Right lobe of liver (tissue), 6 donors: ENCODE results near the gene DIDO1. TPM values are rescaled to one million over a fixed set of nuclear protein-coding genes. Genes with fewer than 3 reads are reported as not detected.

Experiments
- ATAC-seq, 4 donors: fragments of 200-7000 bp; cut with Tn5 transposase; one replicate each; pipeline ENCODE4 v1.9.1; 2020; ENCODE audit warnings: mild to moderate bottlenecking in 4 of 4, moderate library complexity in 4 of 4
- DNase-seq, 3 donors: peaks; one replicate each; pipeline ENCODE4 v3.0.0-alpha.2; 2020
- H3K27ac ChIP-seq, 3 donors: fragments of 200-600 bp; one replicate each; pipeline ENCODE4 v1.8.0; 2022
- H3K27me3 ChIP-seq, 2 donors: fragments of 200-600 bp; one replicate each; pipeline ENCODE4 v1.8.0; 2022
- H3K36me3 ChIP-seq, 4 donors: fragments of 200-600 bp; sonication (generic) in 1 of 4; one replicate each; pipeline versions ENCODE4 v1.5.1 to v1.8.0; 2017 to 2022; ENCODE audit warnings: control low read depth in 1 of 4
- H3K4me1 ChIP-seq, 4 donors: fragments of 200-600 bp; sonication (generic) in 1 of 4; one replicate each; pipeline versions ENCODE4 v1.5.1 to v1.8.0; 2017 to 2022; ENCODE audit warnings: control low read depth in 1 of 4
- H3K4me3 ChIP-seq, 3 donors: fragments of 200-600 bp; one replicate each; pipeline ENCODE4 v1.8.0; 2022
- H3K9me3 ChIP-seq, 4 donors: fragments of 200-600 bp; sonication (generic) in 1 of 4; one replicate each; pipeline versions ENCODE4 v1.5.1 to v1.8.0; 2017 to 2022; ENCODE audit warnings: control low read depth in 1 of 4
- POLR2A ChIP-seq: fragments of 450-650 bp; IDR thresholded peaks from one replicate; pipeline ENCODE4 v1.6.1; 2017; ENCODE audit warnings: antibody characterized with exemption, mild to moderate bottlenecking
- WGBS: methylation state at CpG from one replicate; pipeline ENCODE4 v1.1.6; 2018; ENCODE audit warnings: low coverage, low lambda C conversion rate; ENCODE audit not compliant: insufficient coverage; ENCODE audit errors: missing lambda C conversion rate; 5-methylcytosine and 5-hydroxymethylcytosine counted together
- intact Hi-C, 2 donors: fragments of 100-400 bp; cut with DNase I; formaldehyde crosslinking; loops; one replicate each; pipeline versions ENCODE4 v1.11.2 to v1.14.1; 2022
- total RNA-seq, 6 experiments: library from RNA; depleted of rRNA in 2 of 6; stranded (reverse); fragments of >200 nt in 2 of 6; fragmentation: NEBNext Ultra II Directional in 3 of 6; extraction: Animal tissue kit (Norgen Biotek cat#: 25700) in 3 of 6; gene quantifications; one replicate each; pipeline versions ENCODE4 v1.1.0 to v1.2.4, GENCODE V29; 2016 to 2023
- TF ChIP-seq, protein P1 (sequence below), 4 donors: fragments of 200-600 bp in 3 of 4; fragments of 450-650 bp in 1 of 4; IDR thresholded peaks; one replicate each; pipeline versions ENCODE4 v1.5.1 to v1.8.0; 2016 to 2022; ENCODE audit warnings: antibody characterized with exemption in 4 of 4, mild to moderate bottlenecking in 2 of 4
- donor health status: DM: no; HTN: yes; CAD: no.
- donor health status: DM: no; HTN: no; CAD: no.
- donor health status: DM: no; HTN: no; CAD: no.
- donor health status: DM: no; HTN: yes; CAD: no.
- donor health status: DM: no; HTN: yes; CAD: no.

Gene DIDO1
- total RNA-seq, 6 experiments from 2014 or later, result 18.3 to 28.1 (median 21.1) TPM

DNA sequence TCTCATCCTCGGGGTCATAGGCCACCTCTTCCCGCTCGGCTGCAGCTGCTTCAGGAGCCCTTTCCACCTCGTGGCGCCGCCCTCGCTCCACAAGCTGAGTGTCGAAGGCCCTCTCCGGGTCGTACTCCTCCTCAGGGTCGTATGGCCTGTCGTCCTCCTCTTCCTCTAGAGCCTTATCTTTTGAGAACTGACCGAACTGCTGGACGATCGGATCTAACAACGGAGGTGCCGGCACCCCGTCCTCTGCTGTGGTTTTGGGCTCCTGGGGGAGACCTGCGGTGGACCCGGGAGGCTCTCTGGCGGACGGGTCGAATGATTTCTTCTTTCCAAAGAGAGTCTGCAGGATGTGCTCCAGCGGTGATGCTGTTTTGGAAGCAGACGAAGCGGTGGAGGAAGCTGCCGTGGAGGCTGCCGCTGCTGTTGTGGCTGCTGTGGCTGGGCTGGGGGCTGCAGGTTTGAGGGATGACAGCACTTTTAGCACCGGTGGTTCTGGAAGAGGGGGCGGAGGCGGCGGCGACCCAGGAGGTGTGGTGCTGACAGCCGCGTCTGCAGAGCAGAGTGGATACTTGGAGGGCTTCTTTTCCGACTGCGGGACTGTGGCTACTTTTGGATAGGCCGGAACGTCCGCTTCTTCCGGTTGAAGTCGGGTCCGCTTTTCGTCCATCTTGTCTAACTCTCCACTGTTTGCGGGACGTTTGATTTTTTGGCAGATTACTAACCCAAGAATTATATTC lies 44.5 kb downstream of the DIDO1 start:
- TF ChIP-seq, protein P1, sequence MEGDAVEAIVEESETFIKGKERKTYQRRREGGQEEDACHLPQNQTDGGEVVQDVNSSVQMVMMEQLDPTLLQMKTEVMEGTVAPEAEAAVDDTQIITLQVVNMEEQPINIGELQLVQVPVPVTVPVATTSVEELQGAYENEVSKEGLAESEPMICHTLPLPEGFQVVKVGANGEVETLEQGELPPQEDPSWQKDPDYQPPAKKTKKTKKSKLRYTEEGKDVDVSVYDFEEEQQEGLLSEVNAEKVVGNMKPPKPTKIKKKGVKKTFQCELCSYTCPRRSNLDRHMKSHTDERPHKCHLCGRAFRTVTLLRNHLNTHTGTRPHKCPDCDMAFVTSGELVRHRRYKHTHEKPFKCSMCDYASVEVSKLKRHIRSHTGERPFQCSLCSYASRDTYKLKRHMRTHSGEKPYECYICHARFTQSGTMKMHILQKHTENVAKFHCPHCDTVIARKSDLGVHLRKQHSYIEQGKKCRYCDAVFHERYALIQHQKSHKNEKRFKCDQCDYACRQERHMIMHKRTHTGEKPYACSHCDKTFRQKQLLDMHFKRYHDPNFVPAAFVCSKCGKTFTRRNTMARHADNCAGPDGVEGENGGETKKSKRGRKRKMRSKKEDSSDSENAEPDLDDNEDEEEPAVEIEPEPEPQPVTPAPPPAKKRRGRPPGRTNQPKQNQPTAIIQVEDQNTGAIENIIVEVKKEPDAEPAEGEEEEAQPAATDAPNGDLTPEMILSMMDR (IDR thresholded peaks at IDR 0.05), result no peak
- TF ChIP-seq POLR2A, result no peak
- 88% methylated on average over 31 of the region's 46 CpGs for WGBS
- Histone ChIP-seq H3K36me3 (peaks cover 0 to 17% (median 4%) of the 10 kb centered on the region in 4 donors), H3K27ac (no peak overlapping the region), H3K27me3 (no peaks in the 10 kb centered on the region), H3K4me1 (peaks cover 0 to 8% (median under 1%) of the 10 kb centered on the region in 4 donors), H3K4me3 (no peak overlapping the region), H3K9me3 (no peaks in the 10 kb centered on the region)
- peak in 1 of 3 donors; percentile 42 for DNase-seq
- intact Hi-C loops, result no loop called here
- ATAC-seq, result no peak

DNA sequence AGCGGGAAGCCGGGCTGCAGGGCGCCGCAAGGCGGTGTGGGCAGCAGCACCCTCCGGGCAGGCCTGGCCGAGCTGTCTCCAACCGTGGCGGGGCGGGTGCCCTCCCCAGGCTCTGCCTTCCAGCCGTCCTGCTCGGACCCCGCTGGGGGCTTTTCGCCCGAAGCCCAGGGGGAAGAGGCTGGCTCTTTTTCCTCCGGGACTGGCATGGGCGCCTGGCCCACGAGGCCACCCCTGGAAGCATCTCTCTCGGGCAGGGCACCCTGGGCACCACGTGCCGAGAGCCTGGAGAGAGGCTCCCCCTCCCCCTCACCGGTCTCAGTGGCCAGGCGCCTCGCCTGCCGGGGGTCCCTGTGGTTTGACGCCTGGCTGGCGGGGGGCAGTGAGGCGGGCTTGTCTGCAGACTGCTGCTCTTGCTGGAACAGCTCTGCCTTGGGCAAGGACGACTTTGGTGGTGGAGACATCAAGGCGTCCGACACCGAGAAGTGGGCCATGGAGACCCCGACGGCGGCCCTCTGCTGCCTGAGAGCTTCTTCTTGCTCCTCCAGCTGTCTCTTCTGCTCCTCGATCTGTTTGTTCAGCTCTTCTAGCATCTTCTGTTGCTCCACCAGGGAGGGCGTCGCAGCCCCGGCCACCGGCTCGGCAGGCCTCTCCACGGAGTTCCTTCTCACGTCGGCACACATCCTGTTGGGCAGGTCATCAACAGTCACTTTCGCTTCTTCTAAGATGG lies 45.2 kb downstream of the DIDO1 start:
- TF ChIP-seq POLR2A, result no peak
- TF ChIP-seq, protein P1 (IDR thresholded peaks at IDR 0.05), result no peak
- intact Hi-C loops, result no loop called here
- WGBS, result 83% methylated on average over 1 of the region's 45 CpGs
- peak in 1 of 3 donors; percentile 48 for DNase-seq
- Histone ChIP-seq H3K27ac (no peak overlapping the region), H3K27me3 (no peaks in the 10 kb centered on the region), H3K4me1 (peaks cover 0 to under 1% (median 0%) of the 10 kb centered on the region in 4 donors), H3K36me3 (peaks cover 0 to 15% (median 4%) of the 10 kb centered on the region in 4 donors), H3K9me3 (no peaks in the 10 kb centered on the region), H3K4me3 (no peak overlapping the region)
- peak in 1 of 4 donors; percentile 6 for ATAC-seq

DNA sequence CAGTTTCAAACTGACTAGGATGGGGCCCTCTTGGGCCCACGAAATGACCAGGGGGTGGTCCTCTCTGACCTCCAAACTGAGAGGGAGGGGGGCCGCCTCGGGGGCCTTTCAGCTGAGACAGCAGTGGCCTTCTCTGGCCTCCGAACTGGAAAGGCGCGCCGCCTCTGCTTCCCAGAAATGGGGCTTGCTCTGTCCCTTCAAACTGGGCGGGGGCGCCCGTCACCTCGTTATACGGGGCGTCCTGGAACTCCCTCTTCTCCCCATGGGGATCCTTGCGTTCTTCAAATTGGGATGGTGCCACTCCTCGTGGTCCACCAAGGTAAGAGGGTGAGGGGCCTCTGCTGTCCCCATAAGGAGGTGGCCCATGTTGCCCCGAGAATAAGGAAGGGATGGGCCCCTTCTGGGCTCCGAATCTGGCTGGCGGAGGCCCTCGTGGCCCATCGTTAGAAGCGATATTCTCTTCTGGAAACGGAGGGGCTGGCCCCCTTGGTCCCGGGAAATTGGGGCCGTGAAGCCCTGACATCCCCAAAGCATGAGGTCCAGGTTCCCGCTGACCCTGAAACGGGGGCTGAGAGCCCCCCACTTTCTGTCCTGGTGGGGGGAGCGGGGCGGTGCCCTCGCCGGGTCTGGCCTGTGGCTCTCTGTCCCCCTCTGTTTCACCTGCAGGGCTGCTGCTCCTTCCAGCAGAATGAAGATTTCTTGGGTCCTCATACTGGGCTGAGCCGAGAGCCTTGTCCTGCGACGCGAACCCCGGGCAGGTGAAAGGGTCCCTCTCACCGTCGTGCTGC lies 46.0 kb downstream of the DIDO1 start:
- H3K4me3 ChIP-seq, result no peak overlapping the region
- no peak for TF ChIP-seq POLR2A
- TF ChIP-seq, protein P1 (IDR thresholded peaks at IDR 0.05), result no peak
- peaks cover 0 to 15% (median 4%) of the 10 kb centered on the region in 4 donors for H3K36me3 ChIP-seq
- no peaks in the 10 kb centered on the region for H3K9me3 ChIP-seq
- DNase-seq, result peak in 1 of 3 donors; percentile 28
- no peak overlapping the region for H3K27ac ChIP-seq
- no peaks in the 10 kb centered on the region for H3K4me1 ChIP-seq
- intact Hi-C loops, result no loop called here
- ATAC-seq, result no peak
- no peaks in the 10 kb centered on the region for H3K27me3 ChIP-seq
- WGBS, result 100% methylated on average over 1 of the region's 37 CpGs

DNA sequence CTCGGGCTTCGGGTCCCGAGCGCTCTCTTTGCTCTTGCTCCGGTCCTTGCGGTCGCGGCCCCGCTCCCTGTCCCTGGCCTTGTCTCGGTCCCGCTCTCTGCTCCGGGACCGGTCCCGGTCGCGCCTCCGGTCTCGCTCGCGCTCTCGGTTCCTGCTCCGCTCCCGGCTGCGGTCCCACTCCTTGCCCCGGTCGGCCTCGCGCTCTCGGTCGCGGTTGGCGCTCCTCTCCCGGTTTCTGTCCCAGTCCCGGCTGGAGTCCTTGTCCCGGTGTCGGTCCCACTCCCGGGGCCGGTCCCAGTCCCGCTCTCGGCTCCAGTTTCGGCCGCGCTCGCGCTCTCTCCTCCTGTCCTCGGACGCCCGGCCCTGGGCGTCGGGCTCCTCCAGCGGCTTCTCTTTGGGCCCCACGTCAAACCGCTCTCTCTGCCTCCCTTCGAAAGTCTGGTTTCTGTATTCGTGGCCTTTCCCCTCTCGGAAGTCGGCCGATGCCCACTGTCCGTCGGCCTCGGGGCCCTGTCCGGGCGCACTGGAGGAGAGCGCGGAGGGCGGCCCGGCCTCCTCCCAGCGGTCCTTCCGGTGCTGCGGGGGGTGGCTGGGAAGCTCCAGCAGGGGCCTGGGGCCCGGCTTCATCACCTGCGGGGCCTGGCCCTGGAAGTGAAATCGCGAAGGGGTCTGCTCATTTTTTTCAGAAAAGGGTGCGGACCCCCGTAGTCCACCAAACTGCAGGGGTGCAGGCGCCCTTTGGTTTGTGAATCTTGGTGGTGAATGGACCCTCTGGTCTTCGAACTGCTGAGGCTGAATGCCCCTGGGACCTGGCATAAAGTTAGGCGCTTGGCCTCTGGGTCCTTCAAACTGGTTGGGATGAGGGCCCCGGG lies 46.8 kb downstream of the DIDO1 start:
- no peaks in the 10 kb centered on the region for H3K9me3 ChIP-seq
- ATAC-seq, result no peak
- H3K4me3 ChIP-seq, result no peak overlapping the region
- H3K27me3 ChIP-seq, result no peaks in the 10 kb centered on the region
- intact Hi-C loops, result loop anchor here in 1 of 2 donors (10.0 kb wide), 1 partner anchor 125 kb away; the partner anchor contains the start of gene BHLHE23
- no peak for TF ChIP-seq POLR2A
- TF ChIP-seq, protein P1 (IDR thresholded peaks at IDR 0.05), result no peak
- no peak overlapping the region for H3K27ac ChIP-seq
- H3K36me3 ChIP-seq, result peaks cover 0 to 15% (median 4%) of the 10 kb centered on the region in 4 donors
- DNase-seq, result peak in 1 of 3 donors; percentile 43
- WGBS, result 85% methylated on average over 31 of the region's 80 CpGs
- no peaks in the 10 kb centered on the region for H3K4me1 ChIP-seq
